IPS DF 19.7 (cell line): ENCODE results near the gene ZXDA.
"Not testable (repeated sequence)": the region's sequence is repeated elsewhere in the genome, so short reads cannot be mapped to it uniquely, and the experiment has no call there.

Source experiments
- DNase-seq: peaks from one replicate; pipeline ENCODE4 v3.0.0-alpha.2; 2013; ENCODE audit warnings: low read depth, low spot score

Gene ZXDA, protein sequence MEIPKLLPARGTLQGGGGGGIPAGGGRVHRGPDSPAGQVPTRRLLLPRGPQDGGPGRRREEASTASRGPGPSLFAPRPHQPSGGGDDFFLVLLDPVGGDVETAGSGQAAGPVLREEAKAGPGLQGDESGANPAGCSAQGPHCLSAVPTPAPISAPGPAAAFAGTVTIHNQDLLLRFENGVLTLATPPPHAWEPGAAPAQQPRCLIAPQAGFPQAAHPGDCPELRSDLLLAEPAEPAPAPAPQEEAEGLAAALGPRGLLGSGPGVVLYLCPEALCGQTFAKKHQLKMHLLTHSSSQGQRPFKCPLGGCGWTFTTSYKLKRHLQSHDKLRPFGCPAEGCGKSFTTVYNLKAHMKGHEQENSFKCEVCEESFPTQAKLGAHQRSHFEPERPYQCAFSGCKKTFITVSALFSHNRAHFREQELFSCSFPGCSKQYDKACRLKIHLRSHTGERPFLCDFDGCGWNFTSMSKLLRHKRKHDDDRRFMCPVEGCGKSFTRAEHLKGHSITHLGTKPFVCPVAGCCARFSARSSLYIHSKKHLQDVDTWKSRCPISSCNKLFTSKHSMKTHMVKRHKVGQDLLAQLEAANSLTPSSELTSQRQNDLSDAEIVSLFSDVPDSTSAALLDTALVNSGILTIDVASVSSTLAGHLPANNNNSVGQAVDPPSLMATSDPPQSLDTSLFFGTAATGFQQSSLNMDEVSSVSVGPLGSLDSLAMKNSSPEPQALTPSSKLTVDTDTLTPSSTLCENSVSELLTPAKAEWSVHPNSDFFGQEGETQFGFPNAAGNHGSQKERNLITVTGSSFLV

DNA sequence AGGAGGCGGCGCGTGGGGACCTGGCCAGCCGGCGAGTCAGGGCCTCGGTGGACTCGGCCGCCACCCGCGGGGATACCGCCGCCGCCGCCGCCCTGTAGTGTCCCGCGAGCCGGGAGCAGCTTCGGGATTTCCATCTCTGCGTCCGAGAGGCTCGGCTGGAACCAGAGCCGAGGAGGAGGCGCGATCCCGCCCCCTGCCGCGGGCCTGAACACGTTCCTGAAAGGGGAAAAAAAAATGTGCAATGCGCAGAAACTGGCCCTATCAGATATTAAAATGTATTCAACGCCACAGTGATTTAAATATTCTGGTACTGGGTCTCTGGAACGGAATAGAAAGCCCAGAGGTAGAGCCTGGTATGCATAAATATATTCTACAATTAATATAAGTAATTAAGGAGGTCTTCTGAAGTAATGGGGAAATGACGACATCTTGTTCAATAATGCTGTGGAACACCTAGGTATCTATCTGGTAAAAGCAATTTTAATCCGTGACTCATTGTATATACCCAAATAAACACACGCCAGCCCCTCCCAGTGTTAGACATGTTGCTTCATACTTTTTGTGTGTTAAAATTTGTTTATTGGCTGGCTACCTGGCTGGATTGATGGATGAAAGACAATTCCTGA, at the start of gene ZXDA:
ZXDA (minus strand) TSS at position 172 of the 626 bp plus-strand sequence; CDS start at position 134, 38 bp downstream.
- not testable (repeated sequence) for DNase-seq

DNA sequence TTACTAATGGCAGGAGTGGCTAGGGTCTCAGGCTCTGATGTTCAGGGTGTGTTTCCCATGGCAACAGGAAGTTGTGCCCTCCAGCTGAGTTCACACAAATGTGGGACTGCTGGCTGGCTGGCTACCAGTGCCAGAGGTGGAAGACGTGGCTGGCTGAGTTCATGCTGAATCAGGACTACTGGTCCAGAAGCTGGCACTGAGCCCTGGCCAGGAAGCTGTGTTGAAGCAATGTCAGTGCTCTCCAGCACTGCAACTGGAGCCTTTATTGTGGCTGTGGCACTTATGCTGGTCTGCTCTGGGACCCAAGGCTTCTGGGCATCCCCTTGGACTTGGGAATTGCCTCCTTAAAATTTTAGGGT, 42.0 kb upstream of the ZXDA start:
- no peak for DNase-seq

DNA sequence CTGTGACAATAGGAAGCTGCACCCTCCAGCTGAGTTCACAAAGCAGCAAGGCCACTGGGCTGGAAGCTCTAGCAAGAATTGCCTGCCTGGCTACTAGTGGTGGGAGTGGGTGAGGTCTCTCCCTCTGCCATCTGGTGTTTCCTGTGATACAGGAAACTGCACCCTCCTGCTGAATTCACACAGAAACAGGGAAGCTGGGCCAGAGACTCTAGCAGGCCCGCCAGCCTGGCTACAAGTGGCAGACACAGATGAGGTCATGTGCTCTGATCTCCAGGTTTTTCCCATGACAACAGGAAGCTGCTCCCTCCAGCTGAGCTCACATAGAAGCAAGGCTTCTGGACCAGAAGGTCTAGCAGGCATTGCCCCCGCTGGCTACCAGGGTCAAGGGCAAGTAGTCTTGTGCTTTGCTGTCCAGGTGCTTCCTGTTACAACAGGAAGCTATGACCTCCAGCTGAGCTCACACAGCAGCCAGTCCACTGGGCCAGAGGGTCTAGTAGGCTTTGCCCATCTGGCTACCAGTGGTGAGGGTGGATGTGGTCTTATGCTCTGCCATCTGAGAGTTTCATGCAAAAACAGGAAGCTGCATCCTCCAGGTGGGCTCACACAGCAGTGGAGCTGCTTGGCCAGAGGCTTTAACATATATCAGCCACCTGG, 41.5 kb upstream of the ZXDA start:
- no peak for DNase-seq

DNA sequence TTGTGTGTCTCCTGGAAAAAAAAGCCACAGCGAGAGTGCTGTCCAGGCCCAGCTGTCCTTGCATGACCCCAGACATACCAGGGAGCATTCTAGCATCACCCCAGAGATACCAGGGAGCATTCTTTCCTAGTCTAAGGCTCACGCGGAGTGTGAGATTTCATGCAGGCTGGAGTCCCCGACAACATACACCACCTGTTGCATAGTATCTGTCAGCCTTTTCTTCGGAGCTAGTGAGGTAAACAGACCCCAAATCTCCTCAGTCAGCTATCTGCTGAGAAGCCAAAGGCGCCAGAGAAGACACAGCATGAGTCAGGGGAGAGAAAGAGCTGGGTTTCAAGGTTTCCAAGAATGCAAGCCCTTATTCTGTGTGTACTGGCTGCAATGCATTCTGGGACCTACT, 23.1 kb upstream of the ZXDA start:
- DNase-seq, result no peak

DNA sequence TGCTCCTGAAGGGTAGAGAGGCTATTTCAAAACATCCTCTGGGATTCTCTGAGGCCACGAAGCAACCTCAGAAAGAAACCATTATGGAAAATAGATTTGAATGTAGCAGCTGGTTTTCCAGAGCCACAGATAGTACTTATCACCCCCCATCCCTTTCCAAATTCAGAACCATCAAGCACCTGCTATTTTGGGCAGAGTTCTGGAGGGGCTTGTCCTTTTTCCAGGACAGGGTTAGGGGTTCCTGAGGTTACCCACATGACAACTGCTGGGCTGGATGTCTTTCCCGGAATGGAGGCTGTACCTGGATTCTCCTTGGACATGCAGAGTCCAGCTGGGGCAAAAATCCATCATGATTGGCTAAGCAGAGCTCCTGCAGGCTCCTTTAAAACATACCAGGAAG, 22.0 kb upstream of the ZXDA start:
- DNase-seq, result no peak

DNA sequence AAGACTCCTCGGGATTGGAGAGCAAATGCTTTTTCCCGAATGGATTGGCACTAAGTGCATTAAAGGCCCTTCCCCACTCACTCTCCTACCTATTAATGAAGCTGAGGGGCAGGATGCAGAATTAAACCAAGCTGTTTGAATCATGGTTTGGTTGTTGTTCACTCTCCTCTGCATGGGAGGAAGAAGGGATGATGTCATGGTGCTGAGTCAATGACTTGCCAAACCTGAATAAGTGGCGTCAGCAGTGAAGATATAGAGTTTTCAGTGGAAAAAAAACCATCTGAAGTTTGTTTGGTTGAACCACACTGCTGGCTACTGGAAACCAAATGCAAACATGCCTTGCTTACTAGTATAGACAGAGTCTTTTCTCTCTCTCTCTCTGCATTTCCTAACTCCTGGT, 19.8 kb upstream of the ZXDA start:
- no peak for DNase-seq

DNA sequence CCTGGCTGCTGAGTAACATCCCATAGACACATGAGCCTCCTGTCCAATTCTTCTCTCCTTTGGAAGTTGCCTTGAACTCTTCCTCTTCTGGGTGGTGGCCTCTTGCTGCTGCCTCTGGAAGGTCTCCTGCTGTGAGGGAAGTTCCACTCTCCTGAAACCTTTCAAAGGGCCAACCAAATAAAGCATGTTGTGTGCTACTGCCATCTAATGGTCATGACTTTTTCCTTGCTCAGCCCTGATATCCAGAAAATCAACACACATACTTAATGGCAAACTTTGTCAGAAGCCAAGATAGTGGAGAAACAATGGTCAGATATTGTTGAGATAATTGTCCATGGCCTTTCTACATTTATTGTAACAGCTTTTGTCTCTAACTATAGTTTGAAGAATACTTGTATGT, 19.1 kb upstream of the ZXDA start:
- no peak for DNase-seq

DNA sequence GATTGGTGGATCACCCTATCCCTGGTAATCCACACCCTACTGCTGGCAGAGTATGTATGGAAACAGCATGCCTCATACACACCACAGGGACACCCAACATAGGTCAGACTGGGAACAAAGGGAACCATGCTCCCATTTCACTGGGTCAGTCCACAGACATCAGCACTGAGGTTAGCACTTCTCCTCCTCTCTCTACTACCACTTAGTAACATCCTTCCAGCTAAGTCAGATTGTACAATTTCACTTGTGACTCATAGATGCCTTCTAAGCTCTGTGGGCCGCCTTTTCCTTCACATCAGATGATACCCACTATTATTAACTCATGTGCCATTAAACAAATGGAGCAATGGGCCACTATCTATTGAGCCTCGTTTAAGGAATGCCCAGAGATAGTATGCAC, 15.5 kb upstream of the ZXDA start:
- no peak for DNase-seq

DNA sequence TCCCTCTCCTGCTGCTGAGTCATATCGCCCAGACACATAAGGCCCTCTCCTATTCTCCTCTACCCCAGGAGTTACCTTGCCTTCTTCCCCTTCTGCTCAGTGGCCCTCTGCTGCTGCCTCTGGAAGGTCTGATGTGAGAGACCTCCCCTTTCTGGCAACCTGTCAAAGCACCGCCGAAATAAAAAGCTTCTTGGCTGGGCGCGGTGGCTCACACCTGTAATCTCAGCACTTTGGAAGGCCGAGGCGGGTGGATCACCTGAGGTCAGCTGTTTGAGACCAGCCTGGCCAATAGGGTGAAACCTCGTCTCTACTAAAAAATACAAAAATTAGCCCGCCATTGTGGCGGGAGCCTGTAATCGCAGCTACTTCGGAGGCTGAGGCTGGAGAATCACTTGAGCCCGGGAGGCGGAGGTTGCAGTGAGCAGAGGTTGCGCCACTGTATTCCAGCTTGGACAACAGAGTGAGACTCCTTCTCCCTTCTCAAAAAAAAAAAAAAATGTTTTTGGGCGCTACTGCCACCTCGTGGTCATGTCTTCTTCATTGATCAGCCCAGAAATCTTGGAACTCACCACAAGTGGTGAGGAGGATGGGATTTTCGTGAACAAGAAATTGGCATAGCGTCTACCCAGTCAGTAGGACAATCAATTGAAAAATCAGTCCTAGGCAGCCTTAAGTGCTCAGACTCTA, 8.6 kb upstream of the ZXDA start:
- no peak for DNase-seq

DNA sequence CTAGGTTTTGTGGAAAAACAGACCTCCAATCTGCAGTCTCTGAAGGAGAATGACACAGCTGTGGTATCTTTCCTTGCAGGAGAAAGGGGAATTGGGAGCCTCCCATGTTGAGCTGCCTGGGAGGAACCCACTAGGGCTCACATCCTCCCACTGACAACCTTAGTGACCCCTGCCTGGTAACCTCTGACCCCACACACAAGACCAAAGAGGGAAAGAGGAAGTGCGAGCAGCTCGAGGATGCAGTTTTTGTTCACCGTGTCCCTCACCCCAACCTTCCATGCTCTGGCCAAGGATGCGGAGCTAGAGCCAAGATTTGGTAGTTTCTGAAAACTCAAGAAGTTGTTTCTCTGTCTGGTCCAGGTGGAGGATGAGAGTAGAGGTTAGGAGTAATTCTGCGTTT, 5.4 kb upstream of the ZXDA start:
- DNase-seq, result no peak

DNA sequence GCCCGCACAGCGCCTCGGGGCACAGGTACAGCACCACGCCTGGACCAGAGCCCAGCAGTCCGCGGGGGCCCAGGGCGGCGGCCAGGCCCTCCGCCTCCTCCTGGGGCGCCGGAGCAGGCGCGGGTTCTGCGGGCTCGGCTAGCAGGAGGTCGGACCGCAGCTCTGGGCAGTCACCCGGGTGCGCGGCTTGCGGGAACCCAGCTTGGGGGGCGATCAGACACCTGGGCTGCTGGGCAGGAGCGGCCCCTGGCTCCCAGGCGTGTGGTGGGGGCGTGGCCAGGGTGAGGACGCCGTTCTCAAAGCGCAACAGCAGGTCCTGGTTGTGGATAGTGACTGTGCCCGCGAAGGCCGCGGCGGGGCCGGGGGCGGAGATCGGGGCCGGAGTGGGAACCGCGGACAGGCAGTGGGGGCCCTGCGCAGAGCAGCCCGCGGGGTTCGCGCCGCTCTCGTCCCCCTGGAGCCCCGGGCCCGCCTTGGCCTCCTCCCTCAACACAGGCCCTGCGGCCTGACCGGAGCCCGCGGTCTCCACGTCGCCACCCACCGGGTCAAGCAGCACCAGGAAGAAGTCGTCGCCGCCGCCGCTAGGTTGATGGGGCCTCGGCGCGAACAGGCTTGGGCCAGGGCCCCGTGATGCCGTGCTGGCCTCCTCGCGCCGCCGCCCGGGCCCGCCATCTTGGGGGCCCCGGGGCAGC, 517 bp downstream of the ZXDA start:
- DNase-seq, result not testable (repeated sequence)

DNA sequence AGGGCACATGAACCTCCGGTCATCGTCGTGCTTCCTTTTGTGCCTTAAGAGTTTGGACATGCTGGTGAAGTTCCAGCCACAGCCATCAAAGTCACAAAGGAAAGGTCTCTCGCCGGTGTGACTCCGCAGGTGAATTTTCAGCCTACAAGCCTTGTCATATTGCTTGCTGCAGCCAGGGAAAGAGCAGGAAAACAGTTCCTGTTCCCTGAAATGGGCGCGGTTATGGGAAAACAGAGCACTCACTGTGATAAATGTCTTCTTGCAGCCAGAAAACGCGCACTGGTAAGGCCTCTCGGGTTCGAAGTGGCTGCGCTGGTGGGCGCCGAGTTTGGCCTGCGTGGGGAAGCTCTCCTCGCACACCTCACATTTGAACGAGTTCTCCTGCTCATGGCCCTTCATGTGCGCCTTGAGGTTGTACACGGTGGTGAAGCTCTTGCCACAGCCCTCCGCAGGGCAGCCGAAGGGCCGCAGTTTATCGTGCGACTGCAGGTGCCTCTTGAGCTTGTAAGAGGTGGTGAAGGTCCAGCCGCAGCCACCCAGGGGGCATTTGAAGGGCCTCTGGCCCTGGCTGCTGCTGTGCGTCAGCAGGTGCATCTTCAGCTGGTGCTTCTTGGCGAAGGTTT, 1.2 kb downstream of the ZXDA start:
- not testable (repeated sequence) for DNase-seq

DNA sequence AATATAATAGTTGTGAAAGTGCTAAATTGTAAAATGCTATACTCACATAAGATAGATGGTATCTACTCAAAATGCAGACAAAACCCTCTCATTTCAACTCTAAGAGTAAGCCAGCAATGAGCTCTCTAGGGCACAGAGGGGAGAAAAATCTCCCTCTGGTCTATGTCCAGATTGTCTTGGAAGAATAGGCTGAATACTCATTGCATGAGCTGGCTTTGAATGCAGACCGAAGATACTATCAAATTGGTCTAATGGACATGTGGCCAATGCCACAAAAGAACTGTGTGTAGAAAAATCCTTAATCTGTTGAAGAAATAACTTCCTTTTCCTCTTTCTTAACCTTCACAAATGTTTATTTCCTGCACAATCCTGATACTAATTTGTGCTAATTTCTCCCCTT, 3.5 kb downstream of the ZXDA start:
- DNase-seq, result no peak

DNA sequence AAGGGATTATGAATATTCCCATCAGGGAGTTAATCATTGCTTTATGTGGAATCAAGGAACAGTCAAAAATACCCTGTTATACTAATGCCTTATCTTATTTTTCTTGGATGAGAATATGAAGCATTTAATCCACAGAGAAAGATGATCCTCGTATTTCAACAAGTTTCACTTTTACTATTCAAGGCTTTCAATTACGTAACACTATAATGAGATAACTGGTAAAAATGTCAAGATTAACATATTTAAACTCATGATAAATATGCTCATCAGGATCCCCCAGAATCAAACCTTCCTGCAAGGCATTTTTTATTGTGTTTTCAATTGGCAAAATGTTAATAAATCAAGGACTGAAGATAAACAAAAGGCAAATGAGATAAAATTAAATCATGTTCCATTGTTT, 5.1 kb downstream of the ZXDA start:
- DNase-seq, result no peak

DNA sequence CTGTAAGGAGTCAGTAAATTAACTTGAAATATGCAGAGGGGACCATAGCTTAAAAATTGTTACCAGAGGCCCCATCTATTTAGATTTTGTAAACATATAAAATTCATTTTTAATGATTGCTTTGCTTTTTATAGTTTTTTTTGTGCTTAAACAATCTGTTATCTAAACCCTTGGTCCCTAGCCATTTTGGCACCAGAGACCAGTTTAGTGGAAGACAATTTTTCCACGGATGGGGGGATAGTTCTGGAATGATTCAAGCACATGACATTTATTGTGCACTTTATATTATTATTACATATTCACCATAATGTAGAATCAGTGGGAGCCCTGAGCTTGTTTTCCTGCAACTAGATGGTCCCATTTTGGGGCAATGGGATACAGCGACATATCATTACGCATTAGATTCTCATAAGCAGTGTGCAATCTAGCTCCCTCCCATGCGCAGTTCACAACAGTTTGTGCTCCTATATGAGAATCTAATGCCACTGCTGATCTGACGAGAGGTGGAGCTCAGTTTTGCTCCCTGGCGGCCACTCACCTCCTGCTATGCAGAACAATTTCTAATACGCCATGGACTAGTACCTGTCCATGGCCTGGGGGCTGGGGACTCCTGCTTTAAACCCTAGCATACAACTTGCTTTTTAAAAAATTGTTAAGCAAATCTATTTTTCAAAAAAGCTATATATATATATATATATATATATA, 5.9 kb downstream of the ZXDA start:
- no peak for DNase-seq

DNA sequence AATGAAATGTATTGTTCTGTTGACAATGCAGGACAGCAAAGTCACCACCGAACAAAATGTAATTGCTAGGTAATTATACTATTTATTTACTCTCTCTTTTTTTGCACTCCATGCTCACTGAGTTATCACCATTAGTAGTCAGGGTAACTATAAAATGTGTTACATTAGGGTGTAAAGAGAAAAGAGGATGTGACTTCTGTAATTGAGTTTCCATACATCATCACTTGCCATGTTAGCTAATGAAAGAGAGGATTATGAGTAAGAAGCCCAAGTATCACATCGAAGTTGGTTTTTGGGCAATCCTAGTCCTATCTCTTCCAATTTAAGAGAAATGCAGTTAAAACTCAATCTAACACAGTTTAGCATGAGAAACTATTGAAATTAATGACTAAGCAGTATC, 7.6 kb downstream of the ZXDA start:
- no peak for DNase-seq

DNA sequence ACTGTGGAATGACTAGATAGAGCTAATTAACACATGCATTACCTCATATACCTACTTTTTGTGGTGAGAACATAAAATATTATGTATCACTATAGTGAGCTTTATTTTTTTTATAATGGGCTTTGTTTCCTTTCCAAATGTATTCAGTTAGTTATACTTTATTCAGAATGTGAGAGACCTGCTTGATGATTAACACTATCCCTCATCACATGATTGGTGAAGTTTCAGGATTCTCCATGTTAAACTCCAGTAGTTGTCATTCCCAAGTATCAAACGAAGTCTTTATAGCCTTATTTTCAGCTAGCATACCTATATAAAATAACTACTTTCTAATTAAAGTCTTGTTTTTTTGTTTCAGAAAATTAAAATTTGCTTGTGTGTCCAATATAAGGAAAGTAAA, 8.8 kb downstream of the ZXDA start:
- DNase-seq, result no peak

DNA sequence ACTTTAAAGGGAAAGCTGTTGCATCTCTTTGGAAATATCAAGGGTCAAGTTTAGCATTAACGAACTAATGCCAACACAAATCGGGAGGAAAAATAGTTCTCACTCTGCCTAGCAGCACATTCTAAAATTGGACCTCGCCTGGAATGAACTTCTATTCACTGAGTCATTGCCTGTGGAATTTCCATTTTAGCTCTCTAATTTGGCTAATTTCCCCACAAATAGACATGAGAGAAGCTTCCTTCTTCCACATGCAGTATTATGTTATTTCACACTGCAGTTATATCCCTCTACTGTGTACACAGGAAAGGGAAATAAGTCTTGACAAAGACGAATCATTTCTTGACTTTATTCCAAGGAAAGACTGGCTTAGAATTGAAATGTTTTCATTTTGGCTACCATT, 9.3 kb downstream of the ZXDA start:
- DNase-seq, result no peak

DNA sequence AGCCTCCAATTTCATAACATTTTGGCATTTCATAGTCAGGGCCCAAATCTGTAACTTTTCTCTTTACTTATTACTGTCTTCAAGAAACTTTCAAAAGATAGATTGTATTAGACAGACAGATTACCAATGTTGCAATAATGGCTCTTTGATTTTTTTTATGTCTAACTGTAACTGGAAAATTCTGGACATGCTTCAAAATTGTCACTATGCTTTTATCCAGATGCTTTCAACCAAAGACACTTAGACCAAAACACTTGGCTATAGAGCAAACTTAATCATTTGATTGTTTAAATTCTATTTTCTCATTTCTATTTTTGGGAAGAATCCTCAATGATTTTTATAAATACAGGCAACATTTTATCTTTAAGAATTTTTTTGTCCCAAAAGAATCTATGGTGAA, 10.4 kb downstream of the ZXDA start:
- no peak for DNase-seq

DNA sequence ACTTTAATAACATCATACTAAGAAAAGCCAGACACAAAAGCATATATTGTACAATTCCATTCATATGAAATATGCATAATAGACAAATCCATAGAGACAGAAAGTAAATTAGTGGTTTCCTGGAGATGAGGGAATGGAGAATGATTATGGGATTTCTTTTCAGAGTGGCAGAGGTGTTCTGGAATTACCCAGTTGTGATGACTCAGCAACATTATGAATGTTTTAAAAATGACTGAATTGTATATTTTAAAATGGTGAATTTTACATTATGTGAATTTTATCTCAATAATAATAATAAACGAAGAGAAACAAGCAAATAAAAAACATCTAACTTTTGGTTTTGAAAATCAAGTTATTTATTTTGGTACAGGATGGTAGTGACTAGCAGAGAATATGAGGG, 11.2 kb downstream of the ZXDA start:
- DNase-seq, result no peak
